Right cardiac atrium (tissue), 5 donors: ENCODE results near the gene STARD13. TPM values are rescaled to one million over a fixed set of nuclear protein-coding genes. Genes with fewer than 3 reads are reported as not detected.

Experiments
- ATAC-seq, 2 donors: fragments of 200-7000 bp; cut with Tn5 transposase; one replicate each; pipeline versions ENCODE4 v1.8.0 to v1.9.1; 2020; ENCODE audit warnings: moderate library complexity in 2 of 2, mild to moderate bottlenecking in 1 of 2
- DNase-seq, 3 donors: peaks; one replicate each; pipeline ENCODE4 v3.0.0-alpha.2; 2020
- H3K27ac ChIP-seq: one replicate; pipeline ENCODE4 v1.5.1; 2013; ENCODE audit warnings: mild to moderate bottlenecking, low read length, control low read depth, moderate library complexity
- H3K27me3 ChIP-seq: one replicate; pipeline ENCODE4 v1.6.1; 2013; ENCODE audit not compliant: control insufficient read depth, insufficient read depth
- H3K4me1 ChIP-seq: one replicate; pipeline ENCODE4 v1.6.1; 2013; ENCODE audit warnings: low read length; ENCODE audit not compliant: control insufficient read depth, insufficient read depth
- H3K4me3 ChIP-seq: one replicate; pipeline ENCODE4 v1.5.1; 2013; ENCODE audit warnings: low read length, control low read depth
- H3K9me3 ChIP-seq: one replicate; pipeline ENCODE4 v1.6.1; 2013; ENCODE audit warnings: low read length; ENCODE audit not compliant: control insufficient read depth
- WGBS: extraction: QIAGEN DNeasy Blood & Tissue Kit; methylation state at CpG from one replicate; pipeline ENCODE4 v1.1.7; 2013; 5-methylcytosine and 5-hydroxymethylcytosine counted together
- intact Hi-C, 4 donors: fragments of 100-400 bp; cut with DNase I; formaldehyde crosslinking; loops; one replicate each; pipeline versions ENCODE4 v1.11.0 to v1.14.0; 2022 to 2023
- polyA plus RNA-seq: library from polyadenylated mRNA; stranded (reverse); fragments of 200-250 nt; gene quantifications from one replicate; pipeline ENCODE4 v1.2.3, GENCODE V29; 2013
- total RNA-seq, 4 donors: library from RNA; stranded (reverse); fragmentation: NEBNext Ultra II Directional; extraction: Animal tissue kit (Norgen Biotek cat#: 25700); gene quantifications; one replicate each; pipeline ENCODE4 v1.2.1, GENCODE V29; 2021
- donor health status: healthy with polysubstance abuse.
- donor health status: DM: no; HTN: yes; CAD: no.
- donor health status: DM: no; HTN: no; CAD: no.
- donor health status: DM: no; HTN: yes; CAD: no; lungs with severe emphysema.
- donor health status: DM: yes; HTN: yes; CAD: no.

The STARD13 gene
- total and polyA plus RNA-seq, 5 donors: 9.6 to 35.7 (median 27.3) TPM

GRCh38 chr13:33235078-33235477 lies 50.5 kb downstream of the STARD13 start:
- intact Hi-C loops: loop anchor here in 3 of 4 donors (10.0 kb wide), 2 partner anchors 50 to 310 kb away; partner anchors contain the start of gene STARD13 (in 3 of the 3)
- Histone ChIP-seq H3K9me3 (no peaks in the 10 kb centered on the region), H3K4me1 (peaks cover 11% of the 10 kb centered on the region), H3K27ac (peak overlapping the region; percentile 2), H3K4me3 (no peak overlapping the region), H3K27me3 (no peaks in the 10 kb centered on the region)
- ATAC-seq (peak; percentile 31), DNase-seq (no peak)

- H3K27ac ChIP-seq: no peak overlapping the region
- no peak overlapping the region for H3K4me3 ChIP-seq
- WGBS: 84% methylated on average over 5 of the region's 5 CpGs
- H3K4me1 ChIP-seq: peaks cover 16% of the 10 kb centered on the region
- no peaks in the 10 kb centered on the region for H3K9me3 ChIP-seq
- intact Hi-C loops: loop anchor here in 3 of 4 donors (10.0 kb wide), 2 partner anchors 51 to 311 kb away; partner anchors contain the start of gene STARD13 (in 3 of the 3)
- ATAC-seq: peak; percentile 18 to 61
- DNase-seq: peak; percentile 28 to 77 (median 76)
- no peaks in the 10 kb centered on the region for H3K27me3 ChIP-seq
These were observed 52.0 kb downstream of the STARD13 start for GRCh38 chr13:33233547-33233946.

- WGBS: 82% methylated on average over 2 of the region's 2 CpGs
- H3K27ac ChIP-seq: peak overlapping the region; percentile 20
- intact Hi-C loops: loop anchor here in 3 of 4 donors (10.0 kb wide), 2 partner anchors 52 to 312 kb away; partner anchors contain the start of gene STARD13 (in 3 of the 3)
These were observed 52.7 kb downstream of the STARD13 start for GRCh38 chr13:33232883-33233282.

GRCh38 chr13:33231339-33231738 lies 54.2 kb downstream of the STARD13 start:
- no peak for DNase-seq
- intact Hi-C loops: loop anchor here in 3 of 4 donors (10.0 kb wide), 2 partner anchors 53 to 313 kb away; partner anchors contain the start of gene STARD13 (in 3 of the 3)

More at GRCh38 chr13:33232883-33233282, 52.7 kb downstream of the STARD13 start:
- H3K4me3 ChIP-seq: no peak overlapping the region
- H3K27me3 ChIP-seq: no peaks in the 10 kb centered on the region
- DNase-seq (no peak), ATAC-seq (no peak)
- H3K9me3 ChIP-seq: no peaks in the 10 kb centered on the region
- H3K4me1 ChIP-seq: peaks cover 19% of the 10 kb centered on the region

GRCh38 chr13:33230178-33230881 lies 55.2 kb downstream of the STARD13 start:
- Histone ChIP-seq H3K9me3 (no peaks in the 10 kb centered on the region), H3K27me3 (no peaks in the 10 kb centered on the region), H3K4me3 (no peak overlapping the region), H3K4me1 (peaks cover 22% of the 10 kb centered on the region), H3K27ac (peak overlapping the region; percentile 64)
- no peak for ATAC-seq
- DNase-seq: no peak
- 62% methylated on average over 6 of the region's 6 CpGs for WGBS
- intact Hi-C loops: loop anchor here in 3 of 4 donors (10.0 kb wide), 2 partner anchors 54 to 314 kb away; partner anchors contain the start of gene STARD13 (in 3 of the 3)

More at GRCh38 chr13:33231339-33231738, 54.2 kb downstream of the STARD13 start:
- no peaks in the 10 kb centered on the region for H3K9me3 ChIP-seq
- H3K27ac ChIP-seq: no peak overlapping the region
- WGBS: 93% methylated on average over 4 of the region's 4 CpGs
- no peak overlapping the region for H3K4me3 ChIP-seq
- H3K27me3 ChIP-seq: no peaks in the 10 kb centered on the region
- peaks cover 23% of the 10 kb centered on the region for H3K4me1 ChIP-seq
- ATAC-seq: no peak

GRCh38 chr13:33229446-33230177 lies 55.9 kb downstream of the STARD13 start:
- H3K27ac ChIP-seq: peak overlapping the region; percentile 64
- ATAC-seq: peak; percentile 47 to 71
- H3K27me3 ChIP-seq: no peaks in the 10 kb centered on the region
- 67% methylated on average over 10 of the region's 10 CpGs for WGBS
- H3K9me3 ChIP-seq: no peaks in the 10 kb centered on the region
- DNase-seq: peak; percentile 41 to 74 (median 48)
- no peak overlapping the region for H3K4me3 ChIP-seq
- intact Hi-C loops: loop anchor here in 3 of 4 donors (10.0 kb wide), 2 partner anchors 55 to 315 kb away; partner anchors contain the start of gene STARD13 (in 3 of the 3)
- H3K4me1 ChIP-seq: peaks cover 22% of the 10 kb centered on the region

- no peak for DNase-seq
- H3K4me1 ChIP-seq: peaks cover 19% of the 10 kb centered on the region
- H3K27ac ChIP-seq: peak overlapping the region; percentile 60
- H3K27me3 ChIP-seq: no peaks in the 10 kb centered on the region
- H3K9me3 ChIP-seq: no peaks in the 10 kb centered on the region
- peak; percentile 34 to 56 for ATAC-seq
- WGBS: 31% methylated on average over 12 of the region's 12 CpGs
- intact Hi-C loops: no loop called here
- no peak overlapping the region for H3K4me3 ChIP-seq
These were observed 56.7 kb downstream of the STARD13 start for GRCh38 chr13:33228648-33229445.

- no peak overlapping the region for H3K4me3 ChIP-seq
- 92% methylated on average over 7 of the region's 7 CpGs for WGBS
- peaks cover 16% of the 10 kb centered on the region for H3K4me1 ChIP-seq
- H3K27ac ChIP-seq: no peak overlapping the region
- intact Hi-C loops: no loop called here
- H3K27me3 ChIP-seq: no peaks in the 10 kb centered on the region
- ATAC-seq (peak; percentile 38 to 44), DNase-seq (peak in 1 of 3 donors; percentile 24)
- H3K9me3 ChIP-seq: no peaks in the 10 kb centered on the region
These were observed 57.5 kb downstream of the STARD13 start for GRCh38 chr13:33227927-33228647.

- peaks cover 13% of the 10 kb centered on the region for H3K4me1 ChIP-seq
- 68% methylated on average over 3 of the region's 3 CpGs for WGBS
- H3K27me3 ChIP-seq: no peaks in the 10 kb centered on the region
- intact Hi-C loops: no loop called here
- H3K9me3 ChIP-seq: no peaks in the 10 kb centered on the region
- H3K27ac ChIP-seq: no peak overlapping the region
- H3K4me3 ChIP-seq: no peak overlapping the region
- DNase-seq: no peak
- ATAC-seq: no peak
These were observed 60.9 kb downstream of the STARD13 start for GRCh38 chr13:33224686-33225085.

GRCh38 chr13:33224191-33224590 lies 61.4 kb downstream of the STARD13 start:
- intact Hi-C loops: no loop called here

More at GRCh38 chr13:33224191-33224590, 61.4 kb downstream of the STARD13 start:
- DNase-seq: no peak
- no peak for ATAC-seq
- no peak overlapping the region for H3K27ac ChIP-seq
- WGBS: 92% methylated on average over 1 of the region's 1 CpG
- no peaks in the 10 kb centered on the region for H3K9me3 ChIP-seq
- no peak overlapping the region for H3K4me3 ChIP-seq
- peaks cover 12% of the 10 kb centered on the region for H3K4me1 ChIP-seq
- H3K27me3 ChIP-seq: no peaks in the 10 kb centered on the region
